Esophagus (tissue), 2 donors: Measurements from ENCODE around the gene KLHDC10. TPM values are rescaled to one million over a fixed set of nuclear protein-coding genes. Genes with fewer than 3 reads are reported as not detected.

Experiments used
- polyA plus RNA-seq, 2 donors: library from polyadenylated mRNA; stranded (reverse); fragments of 200-250 nt; gene quantifications; one replicate each; pipeline ENCODE4 v1.2.3, GENCODE V29; 2013
- donor health status: healthy with polysubstance abuse.
- donor health status: Bipolar disorder and iron deficiency.

Gene KLHDC10
- polyA plus RNA-seq, 2 donors: 6.6 to 7.3 TPM

Other genes with a start within 250 kb of the KLHDC10 start
- 10 to 100 TPM; 31.1 to 51.1 TPM for gene UBE2H, start 117.6 kb upstream of the KLHDC10 start, polyA plus RNA-seq
- 1 to 10 TPM; 6.5 to 7.2 TPM for gene ZC3HC1, start 19.2 kb upstream of the KLHDC10 start, polyA plus RNA-seq
- 1 to 10 TPM; 4.0 to 4.2 TPM for gene TMEM209, start 134.9 kb downstream of the KLHDC10 start, polyA plus RNA-seq
- not detected for gene SSMEM1, start 137.3 kb downstream of the KLHDC10 start, polyA plus RNA-seq
- under 1 TPM; 0.14 to 0.37 TPM for gene CPA2, start 196.3 kb downstream of the KLHDC10 start, polyA plus RNA-seq
- 10 to 100 TPM in 1 of 2 donors, 1 to 10 TPM in 1; 8.4 to 41.2 TPM for gene CPA4, start 222.6 kb downstream of the KLHDC10 start, polyA plus RNA-seq